CD4-positive, alpha-beta memory T cell (primary cell): ENCODE results near the gene PPP1R12C. TPM values are rescaled to one million over a fixed set of nuclear protein-coding genes. Genes with fewer than 3 reads are reported as not detected.

ENCODE experiments used
- CTCF ChIA-PET: fragments of 350-600 bp; sonication (Branson Sonifier 250); formaldehyde crosslinking; loops from one replicate; lab custom pipeline; 2021; ENCODE audit warnings: inconsistent platforms; ENCODE audit not compliant: partially characterized antibody; lab: Charles Lee
- POLR2A ChIA-PET: fragments of 350-600 bp; sonication (Branson Sonifier 250); formaldehyde crosslinking; loops from one replicate; lab custom pipeline; 2021; ENCODE audit not compliant: partially characterized antibody; lab: Charles Lee
- DNase-seq, 5 donors: peaks; one replicate each; pipeline versions ENCODE4 v3.0.0 to v3.0.0-alpha.2; 2020 to 2022; ENCODE audit warnings: mixed read lengths in 1 of 5
- H3K27ac ChIP-seq: one replicate; pipeline ENCODE4 v1.7.0; 2013; ENCODE audit warnings: low read depth, low read length
- H3K27me3 ChIP-seq: 2 replicates; pipeline ENCODE4 v1.7.0; 2013; ENCODE audit warnings: mild to moderate bottlenecking, low read length, moderate library complexity; ENCODE audit not compliant: insufficient read depth
- H3K36me3 ChIP-seq: 2 replicates; pipeline ENCODE4 v1.7.0; 2013; ENCODE audit warnings: mild to moderate bottlenecking, low read length, moderate library complexity; ENCODE audit not compliant: insufficient read depth
- H3K4me1 ChIP-seq: 2 replicates; pipeline ENCODE4 v1.7.0; 2013; ENCODE audit warnings: mild to moderate bottlenecking, low read length, moderate library complexity; ENCODE audit not compliant: insufficient read depth
- H3K4me3 ChIP-seq, 2 donors: one replicate each; pipeline ENCODE4 v1.7.0; 2013; ENCODE audit warnings: low read length in 2 of 2, mild to moderate bottlenecking in 1 of 2
- H3K9me3 ChIP-seq, 2 donors: one replicate each; pipeline ENCODE4 v1.7.0; 2013; ENCODE audit warnings: low read length in 2 of 2, control low read depth in 1 of 2; ENCODE audit not compliant: control insufficient read depth in 1 of 2
- H3K27ac Mint-ChIP-seq, 7 donors: one replicate each; pipeline ENCODE4 v1.8.0; 2020 to 2021; ENCODE audit warnings: mixed read lengths in 7 of 7, mild to moderate bottlenecking in 6 of 7, inconsistent platforms in 3 of 7, moderate library complexity in 3 of 7
- H3K27me3 Mint-ChIP-seq, 2 donors: one replicate each; pipeline ENCODE4 v1.8.0; 2020 to 2021; ENCODE audit warnings: mixed read lengths in 2 of 2
- H3K36me3 Mint-ChIP-seq, 2 donors: one replicate each; pipeline ENCODE4 v1.8.0; 2020 to 2021; ENCODE audit warnings: mixed read lengths in 2 of 2, inconsistent platforms in 1 of 2, mild to moderate bottlenecking in 1 of 2
- H3K4me1 Mint-ChIP-seq, 4 donors: one replicate each; pipeline ENCODE4 v1.8.0; 2020 to 2021; ENCODE audit warnings: mixed read lengths in 4 of 4, mild to moderate bottlenecking in 1 of 4
- H3K4me3 Mint-ChIP-seq, 8 donors: one replicate each; pipeline ENCODE4 v1.8.0; 2020 to 2021; ENCODE audit warnings: mixed read lengths in 8 of 8, mild to moderate bottlenecking in 7 of 8, moderate library complexity in 6 of 8, inconsistent platforms in 3 of 8
- H3K9me3 Mint-ChIP-seq, 8 donors: one replicate each; pipeline ENCODE4 v1.8.0; 2020 to 2021; ENCODE audit warnings: mixed read lengths in 8 of 8, mild to moderate bottlenecking in 5 of 8, inconsistent platforms in 3 of 8, moderate library complexity in 1 of 8
- intact Hi-C: fragments of 100-400 bp; cut with micrococcal nuclease; formaldehyde crosslinking; loops from one replicate; pipeline ENCODE4 v1.15.1; 2023
- polyA plus RNA-seq, 2 donors: library from polyadenylated mRNA; unstranded; fragments of 300-500 nt; fragmentation: Illumina TruSeq; gene quantifications; one replicate each; pipeline ENCODE4 v1.2.3, GENCODE V29; 2021
- total RNA-seq, 2 experiments: library from RNA; stranded (reverse); gene quantifications; one replicate each; pipeline ENCODE4 v1.2.3, GENCODE V29; 2021

Gene PPP1R12C
- total and polyA plus RNA-seq, 4 experiments from 2014 or later, result 1.4 to 165 (median 87.1) TPM

DNA sequence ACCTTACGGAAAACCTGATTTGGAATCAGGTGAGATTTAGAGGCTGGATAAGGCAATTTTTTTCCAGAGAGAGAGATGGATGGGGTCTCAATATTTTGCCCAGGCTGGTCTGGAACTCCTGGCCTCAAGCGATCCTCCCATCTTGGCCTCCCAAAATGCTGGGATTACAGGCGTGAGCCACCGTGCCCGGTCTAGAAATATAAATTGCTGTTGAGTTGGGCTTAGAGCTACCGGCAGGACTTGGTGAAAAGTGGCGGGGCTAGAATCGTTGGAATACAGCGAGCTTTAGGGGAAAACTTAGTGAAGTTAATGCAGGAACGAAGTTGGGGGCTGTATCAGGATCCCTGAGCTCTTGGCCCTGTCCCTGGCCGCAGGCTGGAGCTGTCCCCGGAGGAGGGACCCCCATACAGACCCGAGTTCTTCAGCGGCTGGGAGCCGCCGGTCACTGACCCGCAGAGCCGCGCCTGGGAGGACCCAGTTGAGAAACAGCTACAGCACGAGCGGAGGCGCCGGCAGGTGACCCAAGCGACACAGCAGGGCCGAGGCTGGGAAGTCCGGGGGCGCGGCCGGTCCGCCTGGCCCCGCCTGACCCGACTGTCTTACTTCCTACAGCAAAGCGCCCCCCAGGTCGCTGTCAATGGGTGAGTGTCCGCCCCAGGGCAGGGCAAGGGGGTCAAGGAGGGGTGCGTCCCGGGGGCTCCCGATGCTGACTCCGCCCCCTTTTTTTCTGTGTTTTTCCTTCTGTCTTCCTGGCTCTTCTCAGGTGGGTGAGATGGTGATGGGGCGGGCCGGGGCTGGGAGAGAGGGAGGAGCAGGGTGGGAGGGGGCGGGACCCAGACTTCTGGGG lies 34.2 kb downstream of the PPP1R12C start:
- Histone ChIP-seq H3K36me3 (no peaks in the 10 kb centered on the region), H3K27ac (no peak overlapping the region), H3K9me3 (no peaks in the 10 kb centered on the region), H3K4me3 (no peak overlapping the region), H3K4me1 (peaks cover 43% of the 10 kb centered on the region), H3K27me3 (peaks cover 12% of the 10 kb centered on the region)
- peaks cover 26 to 55% of the 10 kb centered on the region in 2 donors for H3K27me3 Mint-ChIP-seq
- ChIA-PET POLR2A (interaction anchor here (0.7 to 1.4 kb wide), 2 partner anchors 20 to 35 kb away, joined by 3 to 5 read pairs; partner anchors contain the start of gene PPP1R12C), CTCF (no interaction called here)
- DNase-seq, result no peak
- H3K27ac Mint-ChIP-seq, result peak overlapping the region in 2 of 7 donors; percentile 55 to 68
- no peaks in the 10 kb centered on the region for H3K36me3 Mint-ChIP-seq
- H3K9me3 Mint-ChIP-seq, result peaks cover 0 to 3% (median under 1%) of the 10 kb centered on the region in 8 donors
- intact Hi-C loops, result no loop called here
- H3K4me3 Mint-ChIP-seq, result peak overlapping the region in 5 of 8 donors; percentile 67 to 84 (median 78)
- H3K4me1 Mint-ChIP-seq, result peaks cover 20 to 51% (median 35%) of the 10 kb centered on the region in 4 donors

DNA sequence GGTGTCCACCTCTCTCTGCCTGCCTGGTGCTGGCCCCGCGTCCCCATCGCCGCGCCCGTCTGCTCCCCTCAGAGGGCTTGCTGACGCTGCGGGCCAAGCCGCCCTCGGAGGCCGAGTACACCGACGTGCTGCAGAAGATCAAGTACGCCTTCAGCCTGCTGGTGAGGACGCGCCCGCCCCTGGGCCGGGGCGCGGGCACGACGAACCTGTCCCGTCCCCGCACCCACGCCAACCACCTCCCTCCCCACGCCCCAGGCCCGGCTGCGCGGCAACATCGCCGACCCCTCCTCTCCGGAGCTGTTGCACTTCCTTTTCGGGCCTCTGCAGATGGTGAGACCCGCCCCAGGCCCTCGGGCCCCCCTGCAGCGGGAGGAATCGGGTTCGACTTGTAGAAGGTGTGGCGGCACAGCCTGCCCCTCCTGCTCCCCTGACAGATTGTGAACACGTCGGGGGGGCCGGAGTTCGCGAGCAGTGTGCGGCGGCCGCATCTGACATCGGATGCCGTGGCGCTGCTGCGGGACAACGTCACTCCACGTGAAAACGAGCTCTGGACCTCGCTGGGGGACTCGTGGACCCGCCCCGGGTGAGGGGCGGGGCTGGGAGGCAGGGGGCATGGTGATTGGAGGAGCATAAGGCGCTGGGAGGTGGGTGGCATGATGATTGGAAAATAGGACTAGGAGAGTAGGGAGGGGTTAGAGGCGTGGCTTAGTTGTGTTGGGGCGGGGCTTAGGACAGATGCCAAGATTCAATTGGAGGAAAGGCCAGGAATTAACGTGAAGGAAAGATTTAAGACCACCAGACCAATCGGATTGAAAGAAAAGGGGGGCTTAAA lies 35.2 kb downstream of the PPP1R12C start:
- H3K9me3 Mint-ChIP-seq, result peaks cover 0 to 3% (median under 1%) of the 10 kb centered on the region in 8 donors
- Histone ChIP-seq H3K36me3 (no peaks in the 10 kb centered on the region), H3K27me3 (peaks cover 4% of the 10 kb centered on the region), H3K27ac (no peak overlapping the region), H3K4me1 (peaks cover 33% of the 10 kb centered on the region), H3K9me3 (no peaks in the 10 kb centered on the region), H3K4me3 (peak overlapping the region; percentile 11 to 77)
- ChIA-PET POLR2A (interaction anchor here (2.5 to 3.4 kb wide), 2 partner anchors 19 to 35 kb away, joined by 13 to 20 read pairs; partner anchors contain the start of genes PPP1R12C and RDH13), CTCF (no interaction called here)
- H3K27me3 Mint-ChIP-seq, result peaks cover 18 to 46% of the 10 kb centered on the region in 2 donors
- intact Hi-C loops, result no loop called here
- H3K4me1 Mint-ChIP-seq, result peaks cover 13 to 41% (median 26%) of the 10 kb centered on the region in 4 donors
- no peaks in the 10 kb centered on the region for H3K36me3 Mint-ChIP-seq
- H3K4me3 Mint-ChIP-seq, result peak overlapping the region; percentile 60 to 84 (median 70)
- peak overlapping the region in 1 of 7 donors; percentile 68 for H3K27ac Mint-ChIP-seq
- DNase-seq, result peak; percentile 21 to 66 (median 26)

DNA sequence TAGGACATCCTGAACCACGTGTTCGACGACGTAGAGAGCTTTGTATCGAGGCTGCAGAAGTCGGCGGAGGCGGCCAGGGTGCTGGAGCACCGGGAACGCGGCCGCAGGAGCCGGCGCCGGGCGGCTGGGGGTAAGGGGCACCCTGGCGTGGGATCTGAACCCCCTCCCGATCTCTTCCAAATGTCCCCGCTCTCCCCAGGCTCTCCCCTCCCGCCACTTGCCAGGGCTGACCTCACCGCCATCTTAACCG lies 35.7 kb downstream of the PPP1R12C start:
- H3K36me3 Mint-ChIP-seq, result no peaks in the 10 kb centered on the region
- CTCF ChIA-PET, result no interaction called here
- H3K36me3 ChIP-seq, result no peaks in the 10 kb centered on the region
- peaks cover 21 to 50% of the 10 kb centered on the region in 2 donors for H3K27me3 Mint-ChIP-seq
- H3K9me3 Mint-ChIP-seq, result peaks cover 0 to 3% (median under 1%) of the 10 kb centered on the region in 8 donors
- POLR2A ChIA-PET, result interaction anchor here (2.5 to 3.4 kb wide), 2 partner anchors 19 to 36 kb away, joined by 13 to 20 read pairs; partner anchors contain the start of genes PPP1R12C and RDH13
- peak overlapping the region; percentile 11 to 77 for H3K4me3 ChIP-seq
- peaks cover 28% of the 10 kb centered on the region for H3K4me1 ChIP-seq
- peaks cover 12 to 39% (median 24%) of the 10 kb centered on the region in 4 donors for H3K4me1 Mint-ChIP-seq
- DNase-seq, result no peak
- H3K27ac Mint-ChIP-seq, result peak overlapping the region in 4 of 7 donors; percentile 48 to 74 (median 60)
- no peaks in the 10 kb centered on the region for H3K27me3 ChIP-seq
- H3K4me3 Mint-ChIP-seq, result peak overlapping the region; percentile 81 to 91 (median 84)
- no peaks in the 10 kb centered on the region for H3K9me3 ChIP-seq
- intact Hi-C loops, result loop anchor here (1.0 to 2.0 kb wide), 4 partner anchors 18 to 517 kb away; partner anchors contain the start of genes FIZ1, PPP1R12C and RDH13
- H3K27ac ChIP-seq, result no peak overlapping the region

DNA sequence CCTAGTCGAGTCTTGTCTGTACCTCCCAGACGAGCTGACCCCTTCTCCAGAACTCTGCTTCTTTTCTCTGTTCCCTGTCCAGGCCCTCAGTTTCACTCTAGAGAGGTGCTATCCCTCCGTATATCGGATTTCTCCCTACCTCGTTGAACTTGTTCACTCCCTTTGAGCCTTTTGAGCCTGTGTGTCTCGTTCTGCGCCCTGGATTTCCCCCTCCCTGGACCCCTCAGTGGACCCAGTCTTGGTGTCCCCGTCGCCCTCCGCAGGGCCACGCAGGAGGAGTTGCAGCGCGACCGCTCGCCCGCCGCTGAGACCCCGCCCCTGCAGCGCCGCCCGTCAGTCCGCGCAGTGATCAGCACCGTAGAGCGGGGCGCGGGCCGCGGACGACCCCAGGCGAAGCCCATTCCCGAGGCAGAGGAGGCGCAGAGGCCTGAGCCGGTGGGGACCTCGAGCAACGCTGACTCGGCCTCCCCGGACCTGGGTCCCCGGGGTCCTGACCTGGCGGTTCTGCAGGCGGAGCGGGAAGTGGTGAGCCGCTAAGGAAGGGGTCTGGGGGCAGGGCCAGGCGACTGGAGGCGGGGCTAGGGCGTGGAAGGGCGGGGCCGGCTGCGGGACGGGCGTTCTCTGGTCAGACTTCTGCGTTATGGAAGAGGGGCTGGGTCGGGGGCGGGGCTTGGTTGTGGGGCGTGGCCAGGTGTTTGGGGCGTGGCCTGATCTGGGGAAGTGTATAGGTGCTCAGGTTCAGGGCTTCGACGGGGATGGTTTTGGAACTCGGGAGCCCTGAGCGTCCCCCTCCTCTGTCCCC lies 36.3 kb downstream of the PPP1R12C start:
- ChIA-PET CTCF (interaction anchor here (1.1 kb wide), 1 partner anchor 8 kb away, joined by 4 read pairs; no protein-coding TSS in a partner anchor), POLR2A (interaction anchor here (0.7 to 3.4 kb wide), 4 partner anchors 8 to 303 kb away, joined by 3 to 20 read pairs (median 8); partner anchors contain the start of genes PPP1R12C, RDH13 and TMEM238)
- peak overlapping the region; percentile 77 to 86 for H3K4me3 ChIP-seq
- DNase-seq, result peak; percentile 84 to 90 (median 86)
- H3K9me3 ChIP-seq, result no peaks in the 10 kb centered on the region
- peak overlapping the region; percentile 9 for H3K27ac ChIP-seq
- H3K9me3 Mint-ChIP-seq, result peaks cover 0 to 3% (median under 1%) of the 10 kb centered on the region in 8 donors
- H3K27me3 ChIP-seq, result no peaks in the 10 kb centered on the region
- H3K4me1 ChIP-seq, result peaks cover 23% of the 10 kb centered on the region
- H3K36me3 ChIP-seq, result no peaks in the 10 kb centered on the region
- H3K4me1 Mint-ChIP-seq, result peaks cover 12 to 39% (median 24%) of the 10 kb centered on the region in 4 donors
- H3K36me3 Mint-ChIP-seq, result no peaks in the 10 kb centered on the region
- peaks cover 25 to 53% of the 10 kb centered on the region in 2 donors for H3K27me3 Mint-ChIP-seq
- intact Hi-C loops, result loop anchor here (1.0 to 2.0 kb wide), 4 partner anchors 18 to 518 kb away; partner anchors contain the start of genes FIZ1, PPP1R12C and RDH13
- H3K27ac Mint-ChIP-seq, result peak overlapping the region; percentile 48 to 78 (median 68)
- peak overlapping the region; percentile 81 to 91 (median 84) for H3K4me3 Mint-ChIP-seq

DNA sequence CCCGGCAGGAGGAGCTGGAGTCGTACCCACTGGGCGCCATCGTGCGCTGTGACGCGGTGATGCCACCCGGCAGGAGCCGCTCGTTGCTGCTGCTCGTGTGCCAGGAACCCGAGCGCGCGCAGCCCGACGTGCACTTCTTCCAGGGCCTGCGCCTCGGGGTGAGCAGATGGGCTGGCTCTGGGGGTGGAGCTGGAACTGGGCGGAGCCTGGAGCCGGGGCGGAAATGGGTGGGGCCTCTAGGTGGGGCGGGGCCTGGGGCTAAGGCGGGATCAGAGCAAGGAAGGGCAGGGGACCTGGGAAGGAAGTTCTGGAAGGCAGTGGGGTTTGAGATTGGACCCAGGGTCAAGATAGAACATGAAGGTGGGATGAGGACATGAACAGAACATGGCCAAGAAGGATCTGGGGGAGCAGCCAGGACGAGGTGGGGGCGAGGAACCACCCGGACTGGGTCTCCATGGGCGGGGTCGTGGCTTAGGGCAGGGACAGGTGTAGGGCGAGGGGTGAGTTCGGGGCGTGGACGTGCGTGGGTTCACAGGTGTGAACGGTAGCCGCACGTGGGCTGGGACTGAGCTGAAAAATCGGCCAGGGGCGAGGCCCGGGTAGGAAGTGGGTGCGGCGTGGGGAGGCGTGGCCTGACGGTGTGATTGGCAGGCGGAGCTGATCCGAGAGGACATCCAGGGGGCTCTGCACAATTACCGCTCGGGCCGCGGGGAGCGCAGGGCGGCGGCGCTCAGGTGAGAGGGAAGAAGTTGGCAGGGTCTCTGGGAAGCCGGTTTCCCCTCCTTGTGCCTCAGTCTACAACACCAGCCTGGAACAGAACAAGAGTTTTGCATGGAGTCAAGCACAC lies 37.1 kb downstream of the PPP1R12C start:
- peaks cover 23% of the 10 kb centered on the region for H3K4me1 ChIP-seq
- H3K9me3 ChIP-seq, result no peaks in the 10 kb centered on the region
- ChIA-PET POLR2A (interaction anchor here (0.7 to 3.4 kb wide), 4 partner anchors 9 to 304 kb away, joined by 3 to 20 read pairs (median 8); partner anchors contain the start of genes PPP1R12C, RDH13 and TMEM238), CTCF (interaction anchor here (1.1 to 1.3 kb wide), 2 partner anchors 8 to 9 kb away, joined by 3 to 4 read pairs; no protein-coding TSS in a partner anchor)
- no peaks in the 10 kb centered on the region for H3K36me3 ChIP-seq
- intact Hi-C loops, result loop anchor here (2.0 kb wide), 3 partner anchors 36 to 518 kb away; partner anchors contain the start of genes FIZ1 and PPP1R12C
- Mint-ChIP-seq H3K4me3 (peak overlapping the region; percentile 81 to 91 (median 84)), H3K36me3 (no peaks in the 10 kb centered on the region), H3K27me3 (peaks cover 21 to 51% of the 10 kb centered on the region in 2 donors), H3K9me3 (peaks cover 0 to 3% (median under 1%) of the 10 kb centered on the region in 8 donors), H3K4me1 (peaks cover 12 to 39% (median 23%) of the 10 kb centered on the region in 4 donors), H3K27ac (peak overlapping the region; percentile 29 to 81 (median 68))
- no peaks in the 10 kb centered on the region for H3K27me3 ChIP-seq
- peak; percentile 42 to 63 (median 51) for DNase-seq
- H3K27ac ChIP-seq, result peak overlapping the region; percentile 9
- H3K4me3 ChIP-seq, result peak overlapping the region; percentile 77 to 86
